Measurements from ENCODE around the gene PAM16.

The PAM16 gene

DNA sequence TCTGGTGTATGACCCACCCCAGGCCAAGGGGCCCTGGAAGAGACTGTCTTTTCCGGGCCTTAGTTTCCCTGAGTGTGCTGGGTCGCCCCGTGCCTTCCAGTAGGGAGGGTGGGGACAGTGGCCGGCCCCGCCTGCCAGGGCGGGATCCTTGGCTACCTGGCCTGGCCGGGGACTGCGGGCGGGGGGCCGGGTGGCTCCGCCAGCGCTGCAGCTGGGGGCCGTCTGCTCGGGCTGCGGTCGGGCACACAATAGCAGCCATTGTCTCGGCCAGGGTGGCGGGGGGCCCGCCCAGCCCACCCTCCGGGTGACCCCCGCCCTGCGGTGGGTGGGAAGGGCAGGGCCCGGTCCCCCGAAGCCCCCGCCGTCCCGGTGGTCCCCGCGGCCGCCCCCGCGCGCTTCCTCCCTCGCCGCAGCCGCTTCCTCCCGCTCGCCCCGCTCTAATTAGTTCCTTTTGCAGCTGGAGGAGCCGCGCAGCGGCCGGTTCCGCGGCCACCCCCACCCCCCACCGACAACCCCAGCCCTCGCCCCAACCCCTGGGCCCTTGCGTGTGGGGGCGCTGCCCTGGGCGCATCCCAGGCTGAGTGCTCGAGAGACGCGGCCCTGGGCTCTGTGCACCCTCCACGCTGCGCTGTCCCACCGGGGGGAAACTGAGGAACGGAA, 23.6 kb downstream of the PAM16 start:
- H3K9me3 ChIP-seq (ENCODE audit: control insufficient read depth, insufficient read depth, low read depth, low read length): no peaks in the 10 kb centered on the region
- H3K4me3 ChIP-seq (ENCODE audit: low read depth, low read length): no peak overlapping the region
- H3K4me1 ChIP-seq (ENCODE audit: control insufficient read depth, insufficient read depth, low read length): no peaks in the 10 kb centered on the region
- TF ChIP-seq BCL11B (tag by site-specific recombination; IDR thresholded peaks at IDR 0.05; ENCODE audit: low read depth) (no peak), ZXDB (tag by site-specific recombination; IDR thresholded peaks at IDR 0.05) (no peak), EGR2 (tag by site-specific recombination; IDR thresholded peaks at IDR 0.05; ENCODE audit: low read depth) (no peak), ZNF514 (tag by site-specific recombination; IDR thresholded peaks at IDR 0.05) (no peak), BCL11A (tag by site-specific recombination; IDR thresholded peaks at IDR 0.05; ENCODE audit: low read depth) (no peak), ZNF37A (tag by site-specific recombination; IDR thresholded peaks at IDR 0.05) (no peak), ZNF433 (tag by site-specific recombination; IDR thresholded peaks at IDR 0.05; ENCODE audit: low read depth) (no peak), KLF8 (tag by site-specific recombination; IDR thresholded peaks at IDR 0.05) (no peak), ZNF335 (tag by site-specific recombination; conservative IDR thresholded peaks at IDR 0.05) (no peak)
- TF ChIP-seq, protein P1, sequence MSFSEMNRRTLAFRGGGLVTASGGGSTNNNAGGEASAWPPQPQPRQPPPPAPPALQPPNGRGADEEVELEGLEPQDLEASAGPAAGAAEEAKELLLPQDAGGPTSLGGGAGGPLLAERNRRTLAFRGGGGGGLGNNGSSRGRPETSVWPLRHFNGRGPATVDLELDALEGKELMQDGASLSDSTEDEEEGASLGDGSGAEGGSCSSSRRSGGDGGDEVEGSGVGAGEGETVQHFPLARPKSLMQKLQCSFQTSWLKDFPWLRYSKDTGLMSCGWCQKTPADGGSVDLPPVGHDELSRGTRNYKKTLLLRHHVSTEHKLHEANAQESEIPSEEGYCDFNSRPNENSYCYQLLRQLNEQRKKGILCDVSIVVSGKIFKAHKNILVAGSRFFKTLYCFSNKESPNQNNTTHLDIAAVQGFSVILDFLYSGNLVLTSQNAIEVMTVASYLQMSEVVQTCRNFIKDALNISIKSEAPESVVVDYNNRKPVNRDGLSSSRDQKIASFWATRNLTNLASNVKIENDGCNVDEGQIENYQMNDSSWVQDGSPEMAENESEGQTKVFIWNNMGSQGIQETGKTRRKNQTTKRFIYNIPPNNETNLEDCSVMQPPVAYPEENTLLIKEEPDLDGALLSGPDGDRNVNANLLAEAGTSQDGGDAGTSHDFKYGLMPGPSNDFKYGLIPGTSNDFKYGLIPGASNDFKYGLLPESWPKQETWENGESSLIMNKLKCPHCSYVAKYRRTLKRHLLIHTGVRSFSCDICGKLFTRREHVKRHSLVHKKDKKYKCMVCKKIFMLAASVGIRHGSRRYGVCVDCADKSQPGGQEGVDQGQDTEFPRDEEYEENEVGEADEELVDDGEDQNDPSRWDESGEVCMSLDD (tag by site-specific recombination; IDR thresholded peaks at IDR 0.05): no peak
- H3K36me3 ChIP-seq (ENCODE audit: control insufficient read depth in 2 of 2, insufficient read depth in 1 of 2, low read length in 2 of 2): peaks cover 0 to 5% of the 10 kb centered on the region in 2 experiments; a peak in 1 of 3 replicates
- no peak overlapping the region for H3K27ac ChIP-seq (ENCODE audit: extremely low read depth, low read depth, low read length)
- ChIA-PET CTCF (interaction anchor here (0.6 to 2.1 kb wide), 6 partner anchors 15 to 159 kb away, joined by 3 to 6 read pairs (median 4); no protein-coding TSS in a partner anchor), POLR2A (no interaction called here)

DNA sequence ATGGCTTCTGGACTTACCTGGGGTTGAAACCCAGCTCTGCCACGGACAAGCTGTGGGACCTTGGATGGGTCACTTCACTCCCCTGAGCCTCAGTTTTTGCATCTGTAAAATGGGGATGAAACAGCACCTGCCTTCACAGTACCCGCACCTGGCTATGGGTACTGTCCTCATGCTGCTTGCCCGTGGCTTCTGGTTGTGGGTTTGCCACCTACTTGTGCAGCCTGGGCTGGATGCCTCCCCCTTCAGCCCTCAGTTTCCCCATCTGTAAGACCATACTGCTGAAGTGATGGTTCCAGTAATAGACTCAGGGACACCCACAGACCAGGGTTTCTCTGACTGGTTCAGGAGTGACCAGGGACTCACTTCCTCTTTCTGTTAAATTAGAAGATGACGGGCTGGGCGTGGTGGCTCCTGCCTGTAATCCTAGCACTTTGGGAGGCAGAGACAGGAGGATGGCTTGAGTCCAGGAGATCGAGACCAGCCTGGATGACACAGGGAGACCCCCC, 25.8 kb downstream of the PAM16 start:
- H3K9me3 ChIP-seq (ENCODE audit: control insufficient read depth, insufficient read depth, low read depth, low read length): no peaks in the 10 kb centered on the region
- CTCF ChIA-PET: interaction anchor here (0.7 to 1.1 kb wide), 3 partner anchors 16 to 250 kb away, joined by 3 read pairs; no protein-coding TSS in a partner anchor
- H3K4me1 ChIP-seq (ENCODE audit: control insufficient read depth, insufficient read depth, low read length): no peaks in the 10 kb centered on the region
- POLR2A ChIA-PET: no interaction called here
- TF ChIP-seq, protein P2, sequence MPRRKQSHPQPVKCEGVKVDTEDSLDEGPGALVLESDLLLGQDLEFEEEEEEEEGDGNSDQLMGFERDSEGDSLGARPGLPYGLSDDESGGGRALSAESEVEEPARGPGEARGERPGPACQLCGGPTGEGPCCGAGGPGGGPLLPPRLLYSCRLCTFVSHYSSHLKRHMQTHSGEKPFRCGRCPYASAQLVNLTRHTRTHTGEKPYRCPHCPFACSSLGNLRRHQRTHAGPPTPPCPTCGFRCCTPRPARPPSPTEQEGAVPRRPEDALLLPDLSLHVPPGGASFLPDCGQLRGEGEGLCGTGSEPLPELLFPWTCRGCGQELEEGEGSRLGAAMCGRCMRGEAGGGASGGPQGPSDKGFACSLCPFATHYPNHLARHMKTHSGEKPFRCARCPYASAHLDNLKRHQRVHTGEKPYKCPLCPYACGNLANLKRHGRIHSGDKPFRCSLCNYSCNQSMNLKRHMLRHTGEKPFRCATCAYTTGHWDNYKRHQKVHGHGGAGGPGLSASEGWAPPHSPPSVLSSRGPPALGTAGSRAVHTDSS (tag by site-specific recombination; IDR thresholded peaks at IDR 0.05): no peak
- no peak for TF ChIP-seq ZBTB17 (tag by site-specific recombination; IDR thresholded peaks at IDR 0.05)
- TF ChIP-seq ZNF660 (tag by site-specific recombination; IDR thresholded peaks at IDR 0.05): no peak
- TF ChIP-seq, protein P3, sequence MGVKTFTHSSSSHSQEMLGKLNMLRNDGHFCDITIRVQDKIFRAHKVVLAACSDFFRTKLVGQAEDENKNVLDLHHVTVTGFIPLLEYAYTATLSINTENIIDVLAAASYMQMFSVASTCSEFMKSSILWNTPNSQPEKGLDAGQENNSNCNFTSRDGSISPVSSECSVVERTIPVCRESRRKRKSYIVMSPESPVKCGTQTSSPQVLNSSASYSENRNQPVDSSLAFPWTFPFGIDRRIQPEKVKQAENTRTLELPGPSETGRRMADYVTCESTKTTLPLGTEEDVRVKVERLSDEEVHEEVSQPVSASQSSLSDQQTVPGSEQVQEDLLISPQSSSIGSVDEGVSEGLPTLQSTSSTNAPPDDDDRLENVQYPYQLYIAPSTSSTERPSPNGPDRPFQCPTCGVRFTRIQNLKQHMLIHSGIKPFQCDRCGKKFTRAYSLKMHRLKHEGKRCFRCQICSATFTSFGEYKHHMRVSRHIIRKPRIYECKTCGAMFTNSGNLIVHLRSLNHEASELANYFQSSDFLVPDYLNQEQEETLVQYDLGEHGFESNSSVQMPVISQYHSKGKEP (tag by site-specific recombination; IDR thresholded peaks at IDR 0.05): no peak
- TF ChIP-seq ZNF544 (tag by site-specific recombination; IDR thresholded peaks at IDR 0.05): no peak
- TF ChIP-seq ZNF174 (tag by site-specific recombination; IDR thresholded peaks at IDR 0.05): no peak
- TF ChIP-seq HOXC10 (CRISPR knock-in tag; IDR thresholded peaks at IDR 0.05): no peak
- TF ChIP-seq ZNF266 (tag by site-specific recombination; IDR thresholded peaks at IDR 0.05; ENCODE audit: low read depth): no peak
- TF ChIP-seq ZXDB (tag by site-specific recombination; IDR thresholded peaks at IDR 0.05): no peak
- TF ChIP-seq, protein P4, sequence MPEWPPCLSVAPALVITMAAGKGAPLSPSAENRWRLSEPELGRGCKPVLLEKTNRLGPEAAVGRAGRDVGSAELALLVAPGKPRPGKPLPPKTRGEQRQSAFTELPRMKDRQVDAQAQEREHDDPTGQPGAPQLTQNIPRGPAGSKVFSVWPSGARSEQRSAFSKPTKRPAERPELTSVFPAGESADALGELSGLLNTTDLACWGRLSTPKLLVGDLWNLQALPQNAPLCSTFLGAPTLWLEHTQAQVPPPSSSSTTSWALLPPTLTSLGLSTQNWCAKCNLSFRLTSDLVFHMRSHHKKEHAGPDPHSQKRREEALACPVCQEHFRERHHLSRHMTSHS (tag by site-specific recombination; IDR thresholded peaks at IDR 0.05): no peak
- TF ChIP-seq ZNF768 (tag by site-specific recombination; IDR thresholded peaks at IDR 0.05): no peak
- no peak for TF ChIP-seq MZF1 (tag by site-specific recombination; IDR thresholded peaks at IDR 0.05; ENCODE audit: borderline replicate concordance)
- TF ChIP-seq, protein P5, sequence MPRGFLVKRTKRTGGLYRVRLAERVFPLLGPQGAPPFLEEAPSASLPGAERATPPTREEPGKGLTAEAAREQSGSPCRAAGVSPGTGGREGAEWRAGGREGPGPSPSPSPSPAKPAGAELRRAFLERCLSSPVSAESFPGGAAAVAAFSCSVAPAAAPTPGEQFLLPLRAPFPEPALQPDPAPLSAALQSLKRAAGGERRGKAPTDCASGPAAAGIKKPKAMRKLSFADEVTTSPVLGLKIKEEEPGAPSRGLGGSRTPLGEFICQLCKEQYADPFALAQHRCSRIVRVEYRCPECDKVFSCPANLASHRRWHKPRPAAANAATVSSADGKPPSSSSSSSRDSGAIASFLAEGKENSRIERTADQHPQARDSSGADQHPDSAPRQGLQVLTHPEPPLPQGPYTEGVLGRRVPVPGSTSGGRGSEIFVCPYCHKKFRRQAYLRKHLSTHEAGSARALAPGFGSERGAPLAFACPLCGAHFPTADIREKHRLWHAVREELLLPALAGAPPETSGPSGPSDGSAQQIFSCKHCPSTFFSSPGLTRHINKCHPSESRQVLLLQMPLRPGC (tag by site-specific recombination; IDR thresholded peaks at IDR 0.05): no peak
- no peak for TF ChIP-seq ZNF777 (tag by site-specific recombination; IDR thresholded peaks at IDR 0.05; ENCODE audit: borderline replicate concordance)
- TF ChIP-seq HOXA7 (CRISPR knock-in tag; IDR thresholded peaks at IDR 0.05; ENCODE audit: borderline replicate concordance): no peak
- no peak for TF ChIP-seq ZNF140 (tag by site-specific recombination; IDR thresholded peaks at IDR 0.05)
- TF ChIP-seq ZNF707 (tag by site-specific recombination; IDR thresholded peaks at IDR 0.05): no peak
- no peak for TF ChIP-seq ZNF114 (tag by site-specific recombination; IDR thresholded peaks at IDR 0.05)
- TF ChIP-seq ZNF529 (tag by site-specific recombination; IDR thresholded peaks at IDR 0.05; ENCODE audit: insufficient replicate concordance): no peak
- H3K4me3 ChIP-seq (ENCODE audit: low read depth, low read length): no peak overlapping the region
- H3K27ac ChIP-seq (ENCODE audit: extremely low read depth, low read depth, low read length): no peak overlapping the region
- H3K36me3 ChIP-seq (ENCODE audit: control insufficient read depth in 2 of 2, insufficient read depth in 1 of 2, low read length in 2 of 2): no peaks in the 10 kb centered on the region
